Ovary (tissue), 9 donors: ENCODE data around the gene ARHGEF10L. TPM values are rescaled to one million over a fixed set of nuclear protein-coding genes. Genes with fewer than 3 reads are reported as not detected.

ENCODE experiments used
- DNase-seq, 5 donors: peaks; one replicate each; pipeline ENCODE4 v3.0.0-alpha.2; 2019 to 2020
- H3K27ac ChIP-seq, 2 donors: fragments of 200-600 bp; one replicate each; pipeline versions ENCODE4 v1.5.1 to v1.8.0; 2019 to 2022
- H3K27me3 ChIP-seq: fragments of 200-600 bp; one replicate; pipeline ENCODE4 v1.8.0; 2022
- H3K36me3 ChIP-seq: fragments of 200-600 bp; sonication (generic); one replicate; pipeline ENCODE4 v1.5.1; 2019
- H3K4me1 ChIP-seq: one replicate; pipeline ENCODE4 v1.8.1; 2013; ENCODE audit warnings: mild to moderate bottlenecking, moderate library complexity; ENCODE audit not compliant: insufficient read depth
- H3K4me3 ChIP-seq: fragments of 200-600 bp; sonication (generic); one replicate; pipeline ENCODE4 v1.5.1; 2017
- H3K9me3 ChIP-seq, 2 donors: fragments of 200-600 bp in 1 of 2; sonication (generic) in 1 of 2; one replicate each; pipeline versions ENCODE4 v1.5.1 to v1.8.1; 2013 to 2019; ENCODE audit warnings: mild to moderate bottlenecking in 1 of 2, moderate library complexity in 1 of 2
- CTCF ChIP-seq, 3 donors: fragments of 450-650 bp in 2 of 3; fragments of 200-600 bp in 1 of 3; IDR thresholded peaks; one replicate each; pipeline versions ENCODE4 v1.5.1 to v1.8.0; 2016 to 2022; ENCODE audit warnings: antibody characterized with exemption in 3 of 3, mild to moderate bottlenecking in 1 of 3
- EP300 ChIP-seq: sonication (generic); formaldehyde crosslinking; IDR thresholded peaks from one replicate; pipeline ENCODE4 v1.6.1; 2017; ENCODE audit warnings: antibody characterized with exemption
- POLR2A ChIP-seq: fragments of 450-650 bp; IDR thresholded peaks from one replicate; pipeline ENCODE4 v1.6.1; 2017; ENCODE audit warnings: antibody characterized with exemption, mild to moderate bottlenecking, moderate library complexity
- WGBS, 3 donors: extraction: QIAGEN DNeasy Blood & Tissue Kit in 1 of 3; methylation state at CpG; one replicate each; pipeline versions ENCODE4 v1.1.5 to v1.1.7; 2013 to 2017; 5-methylcytosine and 5-hydroxymethylcytosine counted together
- intact Hi-C, 4 donors: fragments of 100-400 bp; cut with DNase I; formaldehyde crosslinking; loops; one replicate each; pipeline versions ENCODE4 v1.11.0 to v1.15.1; 2022 to 2023
- polyA plus RNA-seq, 2 donors: library from polyadenylated mRNA; stranded (reverse); fragments of 200-250 nt in 1 of 2; fragments of 350-450 nt in 1 of 2; fragmentation: Illumina TruSeq in 1 of 2; extraction: RNeasy Lipid Tissue Mini Kit (QIAGEN cat#74804) in 1 of 2; gene quantifications; one replicate each; pipeline ENCODE4 v1.2.3, GENCODE V29; 2013 to 2014
- total RNA-seq, 7 donors: library from RNA; depleted of rRNA in 2 of 7; stranded (reverse); fragments of >200 nt in 2 of 7; fragmentation: NEBNext Ultra II Directional in 3 of 7; extraction: Animal tissue kit (Norgen Biotek cat#: 25700) in 3 of 7; gene quantifications; one replicate each; pipeline versions ENCODE4 v1.1.0 to v1.2.4, GENCODE V29; 2016 to 2023
- donor health status: DM: no; HTN: no; CAD: no; lungs with moderate emphysema.
- donor health status: DM: no; HTN: no; CAD: no.
- donor health status: Bipolar disorder and iron deficiency.
- donor health status: DM: yes; HTN: yes; CAD: no.
- donor health status: DM: no; HTN: no; CAD: no.
- donor health status: DM: yes; HTN: yes; CAD: no.

The ARHGEF10L gene
- total and polyA plus RNA-seq, 9 donors, result 3.6 to 23.0 (median 18.3) TPM

- 85 to 90% (median 86%) methylated on average over 14 of the region's 14 CpGs for WGBS, 3 donors
- no peak for DNase-seq
- H3K4me1 ChIP-seq, result peaks cover 6% of the 10 kb centered on the region
- no peaks in the 10 kb centered on the region for H3K9me3 ChIP-seq
- H3K4me3 ChIP-seq, result no peak overlapping the region
- no peaks in the 10 kb centered on the region for H3K36me3 ChIP-seq
- TF ChIP-seq CTCF (IDR thresholded peaks at IDR 0.05) (no peak), POLR2A (no peak), EP300 (no peak)
- H3K27ac ChIP-seq, result no peak overlapping the region
- intact Hi-C loops, result no loop called here
- H3K27me3 ChIP-seq, result no peaks in the 10 kb centered on the region
Measured at GRCh38 chr1:17674726-17675500, 135.4 kb downstream of the ARHGEF10L start.

GRCh38 chr1:17675744-17676143, 136.2 kb downstream of the ARHGEF10L start:
- no peak for TF ChIP-seq POLR2A
- no peak for TF ChIP-seq CTCF (IDR thresholded peaks at IDR 0.05)
- TF ChIP-seq EP300, result no peak
- peaks cover 6% of the 10 kb centered on the region for H3K4me1 ChIP-seq
- H3K27me3 ChIP-seq, result no peaks in the 10 kb centered on the region
- no peaks in the 10 kb centered on the region for H3K36me3 ChIP-seq
- 87 to 95% (median 87%) methylated on average over 3 of the region's 3 CpGs for WGBS, 3 donors
- H3K4me3 ChIP-seq, result no peak overlapping the region
- intact Hi-C loops, result no loop called here
- no peak overlapping the region for H3K27ac ChIP-seq
- H3K9me3 ChIP-seq, result no peaks in the 10 kb centered on the region
- no peak for DNase-seq

- DNase-seq, result no peak
- Histone ChIP-seq H3K27ac (no peak overlapping the region), H3K4me3 (no peak overlapping the region), H3K27me3 (no peaks in the 10 kb centered on the region), H3K9me3 (no peaks in the 10 kb centered on the region), H3K4me1 (peaks cover 5% of the 10 kb centered on the region), H3K36me3 (no peaks in the 10 kb centered on the region)
- no peak for TF ChIP-seq EP300
- no peak for TF ChIP-seq POLR2A
- intact Hi-C loops, result no loop called here
- 78 to 81% (median 79%) methylated on average over 11 of the region's 11 CpGs for WGBS, 3 donors
Measured at GRCh38 chr1:17676387-17677060, 137.0 kb downstream of the ARHGEF10L start.

GRCh38 chr1:17678011-17678410, 138.5 kb downstream of the ARHGEF10L start:
- WGBS, 3 donors, result 87 to 99% (median 90%) methylated on average over 6 of the region's 6 CpGs
- no peaks in the 10 kb centered on the region for H3K27me3 ChIP-seq
- H3K4me1 ChIP-seq, result peaks cover 3% of the 10 kb centered on the region
- no peak overlapping the region for H3K27ac ChIP-seq
- DNase-seq, result no peak
- H3K36me3 ChIP-seq, result no peaks in the 10 kb centered on the region
- no peak overlapping the region for H3K4me3 ChIP-seq
- no peaks in the 10 kb centered on the region for H3K9me3 ChIP-seq
- TF ChIP-seq EP300, result no peak
- TF ChIP-seq CTCF (IDR thresholded peaks at IDR 0.05), result no peak
- no peak for TF ChIP-seq POLR2A
- intact Hi-C loops, result no loop called here

GRCh38 chr1:17679856-17680255, 140.4 kb downstream of the ARHGEF10L start:
- intact Hi-C loops, result no loop called here
- WGBS, 3 donors, result 90 to 95% (median 92%) methylated on average over 16 of the region's 16 CpGs
- DNase-seq, result no peak
- Histone ChIP-seq H3K9me3 (no peaks in the 10 kb centered on the region), H3K4me1 (peaks cover 3% of the 10 kb centered on the region), H3K36me3 (no peaks in the 10 kb centered on the region), H3K4me3 (no peak overlapping the region), H3K27me3 (no peaks in the 10 kb centered on the region), H3K27ac (no peak overlapping the region)
- TF ChIP-seq EP300 (no peak), POLR2A (no peak), CTCF (IDR thresholded peaks at IDR 0.05) (no peak)
